Measurements from ENCODE around the gene EFEMP2. TPM values are rescaled to one million over a fixed set of nuclear protein-coding genes. Genes with fewer than 3 reads are reported as not detected.

The EFEMP2 gene
- total RNA-seq, 1 experiment from 2014 or later: 25.3 TPM

DNA sequence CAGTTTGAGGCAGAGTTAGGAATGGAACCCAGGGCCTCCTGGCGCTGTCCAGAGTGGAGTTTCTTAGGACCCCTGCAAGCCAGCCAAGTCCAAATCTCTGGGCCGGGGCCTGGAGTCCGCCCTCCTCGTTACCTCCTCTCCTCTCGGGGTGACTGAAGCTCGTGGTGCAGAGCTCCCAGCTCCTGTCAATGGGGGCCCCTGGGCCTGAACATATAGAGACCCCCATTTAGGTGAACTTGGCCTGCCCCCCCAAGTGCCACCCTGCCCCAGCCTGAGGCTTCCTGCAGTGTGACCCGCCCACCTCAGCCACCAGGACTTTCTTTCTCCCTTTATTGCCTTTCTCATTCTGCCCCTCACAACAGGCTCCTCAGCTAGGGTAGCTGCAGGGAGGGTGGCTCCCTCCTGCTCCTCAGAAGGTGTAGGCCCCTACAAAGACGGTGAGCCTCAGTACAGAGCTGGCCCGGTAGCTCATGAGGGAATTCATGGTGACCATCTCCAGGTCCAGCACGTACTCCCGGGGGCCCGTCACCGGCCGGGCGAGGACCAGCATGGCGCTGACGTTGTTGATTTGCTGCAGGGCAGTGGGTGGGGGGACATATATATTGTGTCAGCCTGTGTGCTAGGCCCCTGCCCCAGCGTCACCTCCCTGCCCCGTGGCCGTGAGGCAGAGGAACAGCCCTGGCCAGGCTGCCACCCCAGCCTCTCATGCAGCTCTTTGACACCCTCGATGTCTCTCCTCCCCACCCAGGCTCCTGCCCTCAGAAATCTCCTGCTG lies 5.9 kb downstream of the EFEMP2 start:
- no peak for DNase-seq (ENCODE audit: low read depth)

DNA sequence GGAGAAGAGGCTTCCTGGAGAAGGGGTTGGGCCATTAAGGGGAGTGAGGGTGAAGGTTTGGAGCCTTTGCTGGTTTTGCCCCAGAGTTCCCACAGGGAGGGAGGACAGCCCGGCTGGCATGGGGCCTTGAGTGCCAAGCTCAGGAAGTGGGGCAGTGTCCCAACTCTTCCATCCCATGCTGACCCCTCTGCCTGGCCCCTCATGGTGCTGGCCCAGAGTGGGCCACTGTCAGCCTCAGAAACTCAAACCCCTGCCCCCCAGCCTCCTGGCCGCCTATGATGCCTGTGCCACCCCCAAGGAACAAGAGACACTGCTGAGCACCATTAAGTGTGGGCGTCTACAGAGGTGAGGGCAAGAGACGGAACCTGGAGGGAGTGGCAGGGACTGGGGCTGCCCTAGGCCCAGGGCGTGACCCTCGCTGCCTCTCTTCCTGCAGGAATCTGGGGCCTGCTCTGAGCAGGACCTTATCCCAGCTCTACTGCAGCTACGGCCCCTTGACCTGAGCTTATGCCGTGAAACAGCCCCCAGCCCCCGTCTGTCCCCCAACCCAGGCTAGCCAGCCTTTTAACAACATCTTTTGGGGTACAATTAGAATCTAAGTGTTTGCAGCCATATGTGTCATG lies 6.9 kb downstream of the EFEMP2 start:
- DNase-seq (ENCODE audit: low read depth): no peak

DNA sequence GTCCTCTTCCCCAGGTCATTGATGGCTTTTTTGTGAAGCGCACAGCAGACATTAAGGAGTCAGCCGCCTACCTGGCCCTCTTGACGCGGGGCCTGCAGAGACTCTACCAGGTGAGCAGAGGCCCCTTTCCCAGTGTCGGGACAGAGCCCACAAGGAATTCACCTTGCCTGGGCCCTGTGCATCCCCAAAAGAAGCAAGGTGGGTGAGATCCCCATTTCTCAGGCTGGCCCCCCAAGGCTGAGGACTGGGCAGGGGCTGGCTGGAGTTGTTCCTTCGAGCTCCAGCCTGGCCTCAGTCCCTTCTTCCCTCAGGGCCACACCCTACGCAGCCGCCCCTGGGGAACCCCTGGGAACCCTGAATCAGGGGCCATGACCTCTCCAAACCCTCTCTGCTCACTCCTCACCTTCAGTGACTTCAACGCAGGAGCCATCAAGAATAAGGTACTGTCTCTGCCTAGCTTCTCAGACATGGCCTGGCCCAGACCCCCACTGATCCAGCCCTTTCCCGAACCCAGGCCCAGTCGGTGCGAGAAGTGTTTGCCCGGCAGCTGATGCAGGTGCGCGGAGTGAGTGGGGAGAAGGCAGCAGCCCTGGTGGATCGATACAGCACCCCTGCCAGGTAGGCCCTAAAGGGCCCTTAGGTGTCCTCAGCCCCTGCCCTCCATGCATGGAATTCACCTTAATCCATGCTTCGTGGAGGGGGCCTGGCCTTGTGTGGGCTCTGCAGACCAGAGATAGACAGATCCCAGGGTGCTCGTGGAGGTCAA lies 7.7 kb downstream of the EFEMP2 start:
- DNase-seq (ENCODE audit: low read depth): no peak

DNA sequence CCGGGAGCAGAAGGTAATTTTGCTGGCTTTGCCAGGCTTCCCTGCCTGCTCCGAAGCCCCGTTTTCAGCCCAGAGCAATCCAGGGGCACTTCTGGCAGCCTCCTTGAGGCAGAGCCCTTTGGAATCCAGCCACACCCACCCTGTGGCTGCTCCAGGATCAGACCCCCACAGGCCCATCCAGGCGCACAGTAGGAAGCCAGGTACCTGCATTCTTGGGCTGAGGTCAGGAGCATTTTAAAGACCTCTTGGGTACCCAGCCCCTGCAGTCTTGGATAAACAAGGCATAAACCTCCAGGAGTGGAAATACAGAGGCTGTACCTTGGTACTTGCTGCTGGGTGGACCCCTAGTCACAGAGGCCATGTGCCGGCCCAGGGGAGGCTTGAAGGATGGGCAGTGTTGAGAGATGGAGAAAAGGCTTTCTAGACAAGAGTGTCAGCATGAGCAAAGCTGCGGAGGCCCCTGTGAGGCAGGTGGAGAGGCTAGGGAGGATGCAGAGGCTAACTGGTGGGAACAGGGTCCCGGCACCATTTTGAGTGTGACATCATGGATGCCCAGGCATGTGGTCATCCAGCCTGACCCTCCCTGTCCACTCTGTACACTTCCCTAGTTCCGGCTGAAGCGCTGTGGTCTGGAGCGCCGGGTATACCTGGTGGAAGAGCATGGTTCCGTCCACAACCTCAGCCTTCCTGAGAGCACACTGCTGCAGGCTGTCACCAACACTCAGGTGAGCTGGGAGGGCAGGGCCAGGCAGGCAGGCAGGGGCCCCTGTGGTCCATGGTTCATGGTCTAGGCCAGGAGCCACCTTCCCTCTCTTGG lies 8.5 kb downstream of the EFEMP2 start:
- no peak for DNase-seq (ENCODE audit: low read depth)

DNA sequence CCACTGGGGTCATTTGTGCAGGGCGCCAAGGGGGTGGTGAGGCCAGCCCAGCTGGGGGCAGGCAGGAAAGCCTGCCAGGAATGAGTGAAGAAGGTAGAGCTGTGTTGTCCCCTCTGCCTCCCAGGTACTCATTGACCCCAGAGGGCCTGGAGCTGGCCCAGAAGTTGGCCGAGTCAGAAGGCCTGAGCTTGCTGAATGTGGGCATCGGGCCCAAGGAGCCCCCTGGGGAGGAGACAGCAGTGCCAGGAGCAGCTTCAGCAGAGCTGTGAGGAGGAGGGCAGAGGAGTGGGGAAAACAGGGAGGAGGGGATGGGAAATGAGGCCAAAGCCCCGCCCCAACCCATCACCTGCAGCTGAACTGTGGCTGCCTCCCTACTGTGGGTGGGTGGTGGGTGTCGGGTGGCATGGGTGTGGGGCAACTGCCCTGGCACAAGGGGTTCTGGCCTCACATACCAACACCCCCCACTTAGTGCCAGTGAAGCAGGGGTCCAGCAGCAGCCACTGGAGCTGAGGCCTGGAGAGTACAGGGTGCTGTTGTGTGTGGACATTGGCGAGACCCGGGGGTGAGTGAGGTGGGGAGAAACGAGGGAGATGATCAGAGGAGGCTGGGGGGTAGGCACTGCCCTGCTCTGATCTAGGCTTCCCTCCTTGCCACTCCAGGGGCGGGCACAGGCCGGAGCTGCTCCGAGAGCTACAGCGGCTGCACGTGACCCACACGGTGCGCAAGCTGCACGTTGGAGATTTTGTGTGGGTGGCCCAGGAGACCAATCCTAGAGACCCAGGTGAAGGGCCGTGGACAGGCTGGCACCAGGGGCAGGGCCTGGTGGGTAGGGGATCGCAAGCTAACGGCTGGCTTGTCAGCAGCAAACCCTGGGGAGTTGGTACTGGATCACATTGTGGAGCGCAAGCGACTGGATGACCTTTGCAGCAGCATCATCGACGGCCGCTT lies 9.4 kb downstream of the EFEMP2 start:
- DNase-seq (ENCODE audit: low read depth): no peak

DNA sequence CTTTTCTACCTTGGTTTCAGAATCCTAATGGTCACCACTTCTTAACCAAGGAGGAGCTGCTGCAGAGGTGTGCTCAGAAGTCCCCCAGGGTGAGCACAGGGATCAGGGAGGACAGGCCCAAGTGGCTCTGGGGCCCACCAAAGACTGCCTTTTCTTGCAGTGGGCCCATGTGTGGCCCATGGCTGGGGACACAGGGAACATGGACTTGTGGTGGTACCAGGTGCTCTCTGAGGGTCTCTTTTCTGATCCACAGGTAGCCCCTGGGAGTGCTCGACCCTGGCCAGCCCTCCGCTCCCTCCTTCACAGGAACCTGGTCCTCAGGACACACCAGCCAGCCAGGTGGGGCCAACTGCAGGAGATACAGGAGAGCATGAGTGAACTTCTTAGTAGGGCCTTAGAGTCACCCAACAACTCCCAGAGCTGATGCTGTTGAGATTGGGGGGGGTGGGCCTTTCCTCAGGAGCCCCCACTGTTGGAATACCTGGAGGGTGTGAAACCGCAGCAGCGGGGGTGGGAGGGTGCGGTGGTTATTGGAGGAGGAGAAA lies 10.3 kb downstream of the EFEMP2 start:
- DNase-seq (ENCODE audit: low read depth): no peak

DNA sequence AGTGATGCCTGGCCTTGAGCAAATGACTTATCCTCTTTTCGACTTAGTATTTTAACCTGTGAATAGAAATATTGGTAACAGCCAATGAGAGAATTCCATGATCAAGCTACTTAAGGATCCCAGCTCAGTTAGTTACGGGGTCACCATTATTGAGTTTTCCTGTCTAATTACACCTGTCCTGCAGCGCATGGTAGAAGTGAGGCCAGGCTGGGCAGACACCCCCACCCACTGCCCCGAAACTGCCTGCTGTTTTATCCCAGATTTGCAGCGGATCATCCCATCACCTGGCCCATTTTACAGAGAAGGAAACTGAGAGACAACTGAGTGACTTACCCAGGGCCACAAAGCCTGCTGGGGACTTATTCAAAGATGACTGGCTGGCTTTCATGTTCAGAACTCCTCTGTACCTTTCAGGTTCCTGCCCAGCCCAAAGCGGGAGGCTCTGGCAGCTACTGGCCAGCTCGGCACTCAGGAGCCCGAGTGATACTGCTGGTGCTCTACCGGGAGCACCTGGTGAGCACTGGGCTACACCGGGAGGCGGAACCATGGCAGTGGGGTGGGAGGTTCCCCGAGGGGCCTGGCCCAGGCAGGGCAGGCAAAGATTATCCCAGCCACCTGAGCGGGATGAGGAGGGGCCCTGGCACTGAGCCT lies 10.9 kb downstream of the EFEMP2 start:
- DNase-seq (ENCODE audit: low read depth): no peak

DNA sequence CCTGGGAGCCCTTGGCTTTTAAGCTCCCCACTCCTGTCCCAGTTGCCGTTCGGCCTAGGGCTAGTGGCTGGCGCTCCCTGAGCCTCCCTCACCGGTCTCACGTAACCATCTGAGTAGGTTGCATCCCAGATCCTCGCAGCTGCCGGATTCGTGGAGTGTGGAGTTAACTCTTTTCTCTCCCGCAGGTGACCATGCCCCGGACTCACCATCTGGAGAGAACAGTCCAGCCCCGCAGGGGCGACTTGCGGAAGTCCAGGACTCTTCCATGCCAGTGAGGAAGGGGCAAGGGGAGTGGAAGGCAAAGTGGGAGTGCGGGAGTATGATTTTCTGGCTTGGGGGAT lies 11.5 kb downstream of the EFEMP2 start:
- peak; percentile 38 for DNase-seq (ENCODE audit: low read depth)

DNA sequence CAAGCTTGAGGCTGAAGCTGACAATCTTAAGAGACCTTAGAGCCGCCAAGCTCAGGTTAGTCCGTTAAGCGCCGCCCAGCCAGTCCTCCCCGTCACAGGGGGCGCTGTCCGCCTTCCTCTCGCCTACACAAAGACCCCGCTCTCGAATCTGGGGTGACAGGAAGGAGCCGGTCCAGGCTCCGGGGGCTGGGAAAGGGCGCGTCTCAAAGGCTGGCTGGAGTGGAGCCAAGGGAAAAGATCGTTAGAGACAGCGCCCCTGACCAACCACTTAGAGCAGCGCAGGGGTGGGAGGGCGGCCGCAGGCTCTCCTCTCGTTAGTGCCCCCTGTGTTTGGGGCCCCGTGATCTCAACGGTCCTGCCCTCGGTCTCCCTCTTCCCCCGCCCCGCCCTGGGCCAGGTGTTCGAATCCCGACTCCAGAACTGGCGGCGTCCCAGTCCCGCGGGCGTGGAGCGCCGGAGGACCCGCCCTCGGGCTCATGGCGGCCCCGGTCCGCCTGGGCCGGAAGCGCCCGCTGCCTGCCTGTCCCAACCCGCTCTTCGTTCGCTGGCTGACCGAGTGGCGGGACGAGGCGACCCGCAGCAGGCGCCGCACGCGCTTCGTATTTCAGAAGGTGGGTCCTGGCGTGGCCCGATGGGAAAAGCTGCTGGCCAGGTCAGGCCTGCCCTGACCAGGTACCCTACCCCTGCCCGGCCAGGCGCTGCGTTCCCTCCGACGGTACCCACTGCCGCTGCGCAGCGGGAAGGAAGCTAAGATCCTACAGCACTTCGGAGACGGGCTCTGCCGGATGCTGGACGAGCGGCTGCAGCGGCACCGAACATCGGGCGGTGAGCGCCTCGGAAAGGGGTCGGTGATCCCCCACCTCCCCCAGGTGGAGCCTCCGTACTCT lies 12.1 kb downstream of the EFEMP2 start, which contains the start of gene MUS81:
MUS81 (plus strand) TSS at position 156 of the 887 bp plus-strand sequence; CDS start at position 477, 321 bp downstream.
- peak; percentile 99 for DNase-seq (ENCODE audit: low read depth)

DNA sequence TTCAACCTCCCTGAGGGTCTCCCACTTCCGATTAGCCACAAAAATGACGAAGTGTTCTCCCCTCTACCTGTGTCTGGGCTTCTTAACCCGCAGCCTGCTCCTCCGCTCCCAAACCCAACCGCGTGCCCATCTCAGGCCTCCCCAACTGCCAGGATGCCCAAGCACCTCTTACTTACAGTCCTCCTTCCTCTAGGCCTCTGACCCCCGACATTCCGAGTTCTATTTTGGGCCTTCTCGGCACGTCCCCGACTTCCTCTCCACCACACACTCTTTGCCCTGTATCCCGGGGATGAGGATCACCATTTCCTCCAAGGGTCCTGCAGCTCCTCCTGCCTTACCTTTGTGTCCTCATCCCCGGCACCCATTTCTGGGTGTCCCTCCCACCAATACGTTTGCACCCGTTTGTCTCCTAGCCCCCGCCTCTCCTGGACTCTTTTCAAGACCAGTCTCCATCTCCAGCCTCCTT lies 12.8 kb downstream of the EFEMP2 start:
- DNase-seq (ENCODE audit: low read depth): no peak

DNA sequence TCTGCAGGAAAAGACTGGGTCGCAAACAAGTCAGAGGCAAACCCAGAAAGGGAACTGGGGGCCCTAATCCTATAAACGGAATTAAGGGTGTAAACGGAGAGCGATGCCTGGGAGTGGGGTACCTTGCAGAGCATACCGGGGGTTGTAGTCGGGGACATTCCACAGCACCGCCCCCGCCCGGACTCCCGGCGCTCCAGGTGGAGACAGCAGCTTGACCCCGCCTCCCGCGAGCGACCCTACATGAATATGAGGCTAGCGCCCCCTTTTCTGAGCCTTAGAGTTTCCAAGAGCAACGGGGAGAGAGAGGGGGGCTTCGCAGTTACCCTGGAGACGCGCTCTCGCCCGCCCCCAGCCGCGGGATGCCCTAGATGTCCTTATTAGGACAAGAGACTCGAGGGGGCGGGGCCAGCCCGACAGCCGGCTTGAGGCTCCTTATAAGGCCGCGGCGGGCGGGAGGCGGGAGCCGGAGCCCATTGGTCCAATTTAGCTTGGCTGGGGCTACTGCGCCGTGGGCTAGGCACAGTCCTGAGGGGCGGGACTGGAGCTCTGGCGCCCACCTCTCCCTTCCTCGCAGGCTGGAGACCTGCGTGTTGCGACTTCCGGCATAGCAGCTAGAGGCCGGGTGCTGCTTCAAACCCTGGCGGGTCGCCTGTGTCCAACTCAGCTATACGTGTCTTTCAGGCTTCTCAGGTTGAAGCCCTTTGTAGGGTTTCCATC lies 13.3 kb downstream of the EFEMP2 start:
- DNase-seq (ENCODE audit: low read depth): peak; percentile 100

DNA sequence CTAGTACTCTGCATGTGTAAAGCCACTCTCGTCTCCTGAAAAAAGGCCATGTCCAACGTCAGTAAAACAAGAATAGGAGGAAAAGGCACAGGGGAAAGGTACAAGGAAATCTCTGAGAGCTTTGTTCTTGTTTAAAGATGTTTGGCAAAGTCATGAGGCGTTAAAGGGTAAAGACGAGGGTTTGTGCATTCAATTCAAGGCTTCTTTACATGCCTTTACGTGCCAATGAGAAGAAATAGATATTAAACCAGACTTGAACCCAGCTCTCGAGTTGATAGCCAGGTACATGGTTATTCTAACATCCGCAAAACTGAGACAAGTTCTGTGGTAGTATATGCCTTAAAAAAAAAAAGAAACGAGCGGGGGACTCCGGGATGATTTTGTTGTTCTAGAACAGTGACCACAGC lies 13.9 kb downstream of the EFEMP2 start:
- no peak for DNase-seq (ENCODE audit: low read depth)

DNA sequence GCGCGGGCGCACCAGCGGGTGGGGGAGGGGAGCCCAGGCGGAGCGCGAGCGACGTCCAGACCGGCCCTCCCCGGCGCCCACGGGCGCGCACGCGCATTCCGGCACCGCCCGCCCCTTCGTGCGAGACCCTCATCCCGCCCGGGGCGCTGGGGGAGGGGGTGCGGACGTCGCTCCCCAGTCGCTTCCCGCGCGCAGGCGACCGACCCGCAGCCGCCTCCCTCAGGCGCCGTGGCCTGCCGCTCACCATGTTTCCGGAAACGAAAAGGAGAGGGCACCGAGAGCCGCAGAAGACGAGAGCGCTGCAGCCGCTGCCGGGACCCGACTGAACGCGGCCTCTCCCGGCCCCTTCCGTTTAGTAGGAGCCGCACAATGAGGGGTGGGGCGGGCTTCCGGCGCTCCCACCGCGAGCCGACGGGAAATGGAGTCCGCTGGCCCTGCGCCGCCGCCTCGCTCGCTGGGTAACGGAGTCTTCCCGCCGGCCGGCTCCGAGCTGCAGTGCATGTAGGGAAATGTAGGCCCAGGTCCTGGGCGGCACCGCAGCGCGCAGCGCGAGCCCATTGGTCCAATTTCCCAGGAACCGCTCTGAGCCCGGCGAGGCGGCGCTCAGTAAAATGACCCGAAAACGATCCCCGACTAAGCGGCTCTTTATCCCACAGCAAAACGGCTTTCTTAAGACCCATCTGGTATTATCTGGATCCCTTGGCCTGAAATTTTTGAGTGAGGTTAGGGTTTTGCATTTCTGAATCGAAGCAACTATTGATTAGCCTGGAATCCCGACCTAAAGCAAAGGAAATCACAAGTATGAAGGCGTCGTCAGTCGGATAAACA lies 14.5 kb downstream of the EFEMP2 start, which contains the start of gene CFL1:
CFL1 (minus strand) TSS at position 328 of the 828 bp plus-strand sequence; CDS start at position 247, 81 bp downstream.
- peak; percentile 97 for DNase-seq (ENCODE audit: low read depth)

DNA sequence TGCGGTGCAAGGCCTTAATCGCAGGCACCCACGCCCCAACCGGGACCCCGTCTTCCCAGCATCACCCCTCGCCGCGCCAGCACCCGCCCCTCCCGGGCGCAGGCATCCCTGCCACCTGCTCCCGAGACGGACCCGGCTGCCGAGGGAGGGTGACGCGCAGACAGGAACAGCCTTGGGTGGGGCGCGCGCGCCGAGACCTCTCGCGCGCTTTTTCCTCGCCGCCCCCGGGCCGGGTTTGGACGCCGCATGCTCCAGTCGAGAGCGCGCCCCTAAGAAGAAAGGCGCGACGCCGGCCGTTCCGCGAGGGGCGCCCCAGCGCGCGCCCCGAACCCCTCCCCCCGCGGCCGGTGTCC lies 15.1 kb downstream of the EFEMP2 start:
- no peak for DNase-seq (ENCODE audit: low read depth)

DNA sequence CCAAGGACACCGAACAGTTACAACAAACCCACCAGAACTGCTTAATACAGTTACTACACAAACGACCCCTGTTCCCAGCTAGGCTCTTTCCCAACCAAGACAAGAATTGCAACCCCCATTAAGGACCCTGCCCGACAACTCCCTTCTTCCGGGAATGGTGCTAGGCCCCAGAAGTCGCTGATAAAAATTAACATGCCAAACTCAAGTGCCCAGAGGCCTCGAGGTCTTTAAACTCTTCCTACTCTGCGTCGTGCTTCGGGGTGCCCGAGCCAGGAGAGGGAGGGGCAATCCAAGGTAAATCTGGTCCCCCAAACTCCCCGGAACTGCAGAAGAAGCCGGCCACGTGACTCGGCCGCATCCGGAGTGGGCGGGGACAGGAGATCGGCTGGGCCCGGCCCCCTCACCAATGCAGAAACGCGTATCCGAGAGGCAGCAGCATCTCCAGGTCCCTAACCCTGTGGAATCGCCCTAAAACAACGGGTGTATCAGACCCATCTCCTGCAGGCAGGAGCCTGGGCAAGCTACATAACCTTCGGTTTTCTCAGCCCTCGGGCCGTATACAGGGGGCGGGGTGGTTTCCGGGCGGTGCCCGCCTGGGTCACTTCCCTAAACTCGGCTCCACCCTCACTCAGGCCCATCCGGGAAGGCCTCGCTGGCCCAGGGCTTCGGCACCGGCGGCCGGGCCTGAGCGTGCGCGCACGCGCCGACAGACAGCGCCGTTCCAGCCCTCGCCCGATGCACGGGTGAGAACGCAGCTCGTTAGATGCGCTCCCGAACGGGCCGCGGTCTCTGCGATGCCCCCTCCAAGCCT lies 15.7 kb downstream of the EFEMP2 start:
- DNase-seq (ENCODE audit: low read depth): peak; percentile 70

DNA sequence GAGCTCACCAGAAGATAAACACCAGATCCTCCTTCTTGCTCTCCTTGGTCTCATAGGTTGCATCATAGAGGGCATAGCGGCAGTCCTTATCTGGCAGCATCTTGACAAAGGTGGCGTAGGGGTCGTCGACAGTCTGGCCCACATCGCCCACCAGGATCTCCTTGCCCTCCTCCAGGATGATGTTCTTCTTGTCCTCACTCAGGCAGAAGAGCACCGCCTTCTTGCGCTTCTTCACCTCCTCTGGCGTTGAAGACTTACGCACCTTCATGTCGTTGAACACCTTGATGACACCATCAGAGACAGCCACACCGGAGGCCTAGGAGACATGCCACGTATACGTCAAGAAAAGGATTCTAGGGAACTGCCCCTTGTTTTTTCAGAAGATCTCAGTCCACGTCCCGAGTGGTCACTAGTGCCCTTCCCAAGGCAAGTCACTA lies 16.7 kb downstream of the EFEMP2 start:
- no peak for DNase-seq (ENCODE audit: low read depth)
